WI38 (cell line): ENCODE results near the gene BARX2.

Experiments used
- H3K4me3 ChIP-seq: 2 replicates; pipeline ENCODE4 v1.5.1; 2011; ENCODE audit warnings: low read depth, mild to moderate bottlenecking, control low read depth, low read length
- TF ChIP-seq, protein P1 (sequence below): IDR thresholded peaks from 2 replicates; pipeline ENCODE4 v1.5.1; 2012; ENCODE audit warnings: low read depth, mild to moderate bottlenecking, control low read depth, low read length

The BARX2 gene

DNA sequence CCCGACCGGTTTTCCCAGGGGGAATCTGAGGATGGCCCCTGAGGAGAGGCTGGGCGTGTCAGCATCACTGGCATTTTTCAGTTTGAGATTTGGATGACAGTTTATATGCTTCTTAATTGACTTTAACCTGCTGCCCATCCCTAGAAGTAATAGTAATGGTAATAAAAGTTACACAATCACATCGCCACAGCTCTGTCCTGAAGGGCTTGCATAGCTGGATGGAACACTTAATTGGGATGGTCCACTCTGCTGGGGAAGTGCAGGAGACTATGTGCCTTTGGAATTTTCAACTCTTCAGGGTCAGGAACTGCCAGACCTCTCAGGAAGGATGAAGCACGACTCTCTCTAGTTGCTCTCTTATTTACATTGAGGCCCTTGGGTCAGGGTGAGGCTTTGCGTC, 16.2 kb downstream of the BARX2 start:
- no peak overlapping the region for H3K4me3 ChIP-seq
- TF ChIP-seq, protein P1, sequence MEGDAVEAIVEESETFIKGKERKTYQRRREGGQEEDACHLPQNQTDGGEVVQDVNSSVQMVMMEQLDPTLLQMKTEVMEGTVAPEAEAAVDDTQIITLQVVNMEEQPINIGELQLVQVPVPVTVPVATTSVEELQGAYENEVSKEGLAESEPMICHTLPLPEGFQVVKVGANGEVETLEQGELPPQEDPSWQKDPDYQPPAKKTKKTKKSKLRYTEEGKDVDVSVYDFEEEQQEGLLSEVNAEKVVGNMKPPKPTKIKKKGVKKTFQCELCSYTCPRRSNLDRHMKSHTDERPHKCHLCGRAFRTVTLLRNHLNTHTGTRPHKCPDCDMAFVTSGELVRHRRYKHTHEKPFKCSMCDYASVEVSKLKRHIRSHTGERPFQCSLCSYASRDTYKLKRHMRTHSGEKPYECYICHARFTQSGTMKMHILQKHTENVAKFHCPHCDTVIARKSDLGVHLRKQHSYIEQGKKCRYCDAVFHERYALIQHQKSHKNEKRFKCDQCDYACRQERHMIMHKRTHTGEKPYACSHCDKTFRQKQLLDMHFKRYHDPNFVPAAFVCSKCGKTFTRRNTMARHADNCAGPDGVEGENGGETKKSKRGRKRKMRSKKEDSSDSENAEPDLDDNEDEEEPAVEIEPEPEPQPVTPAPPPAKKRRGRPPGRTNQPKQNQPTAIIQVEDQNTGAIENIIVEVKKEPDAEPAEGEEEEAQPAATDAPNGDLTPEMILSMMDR: no peak

DNA sequence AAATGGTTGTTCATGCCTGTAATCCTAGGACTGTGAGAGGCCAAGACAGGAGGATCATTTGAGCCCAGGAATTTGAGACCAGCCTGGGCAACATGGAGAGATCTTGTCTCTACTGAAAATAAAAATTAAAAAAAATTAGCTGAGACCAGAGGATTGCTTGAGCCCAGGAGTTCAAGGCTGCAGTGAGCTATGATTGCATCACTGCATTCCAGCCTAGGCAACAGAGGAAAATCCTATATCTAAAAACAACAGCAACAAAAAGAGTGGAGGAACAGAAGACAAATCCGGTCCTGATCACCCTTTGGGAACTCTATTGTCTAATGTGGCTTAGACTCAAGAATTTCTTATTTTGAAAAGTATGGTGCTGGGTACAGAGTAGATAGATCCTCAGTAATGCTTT, 17.3 kb downstream of the BARX2 start:
- H3K4me3 ChIP-seq: no peak overlapping the region
- TF ChIP-seq, protein P1: no peak

DNA sequence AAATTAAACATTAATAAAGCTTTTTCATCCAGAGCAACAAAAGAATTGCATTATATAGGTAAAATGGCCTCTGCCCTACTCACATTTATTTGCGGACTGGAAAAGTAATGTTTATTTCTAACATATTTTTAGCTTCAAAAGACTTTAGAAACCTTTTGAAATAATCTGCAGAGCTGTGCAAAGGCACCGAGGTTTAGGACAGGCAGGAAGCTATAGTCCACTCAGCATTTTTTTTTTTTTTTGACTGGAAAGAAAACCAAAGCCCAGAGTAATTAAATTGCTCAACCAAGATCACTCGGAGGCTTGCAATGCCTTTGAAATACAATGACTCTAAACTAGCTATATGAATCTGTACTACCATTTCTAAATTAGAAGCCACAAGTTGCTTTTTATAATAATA, 19.1 kb downstream of the BARX2 start:
- TF ChIP-seq, protein P1: no peak
- no peak overlapping the region for H3K4me3 ChIP-seq

DNA sequence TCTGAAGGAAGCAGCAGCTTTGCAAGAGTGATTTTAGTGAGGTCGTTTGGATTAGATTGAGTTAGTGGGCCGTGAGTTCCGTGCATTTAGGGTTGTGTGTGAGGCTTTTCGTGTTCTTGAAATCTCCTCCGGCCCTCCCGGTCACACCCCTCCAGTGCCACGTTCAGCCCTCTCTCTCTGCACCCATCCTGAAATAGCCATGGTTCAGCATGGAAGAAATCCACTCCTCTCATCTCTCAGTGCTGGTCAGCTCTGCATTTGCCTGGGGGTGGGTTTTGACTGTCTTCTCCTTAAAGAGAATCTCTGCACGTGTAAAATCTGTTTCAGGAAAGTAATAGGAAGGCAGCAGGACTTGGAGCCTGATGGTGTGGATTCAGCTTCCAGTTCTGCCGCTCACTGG, 19.8 kb downstream of the BARX2 start:
- TF ChIP-seq, protein P1: no peak
- H3K4me3 ChIP-seq: no peak overlapping the region

DNA sequence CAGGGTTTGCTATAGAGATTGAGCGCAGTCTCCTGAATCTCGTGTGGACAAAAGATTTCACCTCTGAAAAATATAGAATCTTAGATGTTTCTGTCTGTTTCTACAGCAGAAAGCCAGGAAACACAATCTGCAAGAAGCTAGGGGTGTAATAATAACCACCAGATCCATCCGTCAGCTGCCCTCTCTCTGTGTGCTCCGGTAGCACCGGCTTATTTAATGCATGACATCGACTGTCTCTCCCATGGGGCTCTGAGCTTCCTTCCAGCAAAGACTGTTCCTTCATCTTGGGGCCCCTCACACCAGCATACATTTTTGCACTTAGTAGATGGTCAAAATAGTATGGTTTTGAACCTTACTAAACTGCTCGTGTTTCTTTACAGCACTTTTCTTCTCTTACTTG, 20.2 kb downstream of the BARX2 start:
- TF ChIP-seq, protein P1: no peak
- H3K4me3 ChIP-seq: no peak overlapping the region

DNA sequence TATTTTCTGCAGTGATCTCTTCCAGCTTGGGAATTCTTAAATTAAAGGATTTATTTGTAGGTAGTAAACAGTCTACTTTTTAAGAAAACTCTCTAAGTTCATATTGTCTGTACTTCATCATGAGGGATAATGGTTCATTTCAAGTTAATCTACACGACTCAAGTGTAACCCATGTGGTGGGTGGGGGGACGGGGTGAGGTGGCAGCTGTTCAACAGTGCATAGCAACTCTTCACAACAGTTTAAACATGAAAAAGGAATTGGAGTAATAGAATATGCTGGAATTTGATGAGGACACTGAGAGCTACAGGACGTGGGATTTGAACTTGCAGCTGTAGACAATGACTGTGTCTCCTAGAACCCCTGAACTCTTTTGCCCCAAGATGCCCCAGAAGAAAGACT, 20.8 kb downstream of the BARX2 start:
- H3K4me3 ChIP-seq: no peak overlapping the region
- TF ChIP-seq, protein P1: no peak

DNA sequence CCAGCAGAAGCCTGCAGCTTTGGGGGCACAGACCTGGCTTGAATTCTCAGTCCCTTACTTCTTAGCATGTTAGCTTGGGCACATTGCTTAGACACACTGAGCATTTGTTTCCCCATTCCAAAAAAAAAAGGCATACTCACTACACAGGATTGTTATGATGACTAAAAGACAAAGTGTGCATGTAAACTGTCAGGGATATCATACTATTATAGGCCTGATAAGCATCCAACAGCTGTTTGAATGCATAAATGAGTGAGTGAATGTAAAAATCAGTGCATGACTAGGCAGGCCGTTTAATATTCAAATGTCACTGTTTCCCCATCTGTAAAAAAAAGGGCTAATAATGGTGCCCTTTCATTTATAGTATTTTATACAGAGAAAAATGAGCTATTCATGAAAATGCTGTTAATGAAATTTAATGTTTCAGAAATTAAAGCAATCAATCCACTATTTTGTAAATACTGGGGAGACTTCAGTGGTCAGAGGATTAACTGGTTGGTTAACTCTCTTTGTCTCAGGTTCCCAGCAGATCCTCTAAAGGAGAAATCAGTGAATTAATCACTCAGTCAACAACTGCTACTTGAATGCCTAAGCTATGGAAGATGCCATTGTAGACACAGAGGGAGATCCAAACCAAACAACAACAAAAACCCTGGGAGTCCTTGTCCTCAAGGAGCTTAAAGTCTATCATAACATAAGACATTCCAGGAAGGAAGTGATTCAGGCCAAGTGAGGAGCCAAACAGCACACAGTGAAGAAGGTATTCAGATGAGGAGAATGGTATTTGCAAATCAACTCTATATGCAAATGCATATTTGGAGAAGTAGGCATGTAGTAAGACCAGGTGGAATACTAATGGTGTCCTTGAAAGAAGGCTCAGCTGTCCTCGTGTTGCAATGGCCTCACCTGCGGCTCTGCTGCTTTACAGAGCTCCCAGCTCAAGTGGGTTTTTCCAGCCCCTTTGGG, 26.8 kb downstream of the BARX2 start:
- TF ChIP-seq, protein P1: no peak
- H3K4me3 ChIP-seq: no peak overlapping the region
